ENCODE measurements around the gene BTBD9.

Gene BTBD9

GRCh38 chr6:38445925-38446324 is 193.8 kb downstream of the BTBD9 start:
- no peak overlapping the region for H3K4me2 ChIP-seq (ENCODE audit: low read length)
- no peak overlapping the region for H3K27ac ChIP-seq (ENCODE audit: low read depth, low read length)
- H3K79me2 ChIP-seq (ENCODE audit: control insufficient read depth, low read length): no peaks in the 10 kb centered on the region
- no peaks in the 10 kb centered on the region for H3K4me1 ChIP-seq (ENCODE audit: control insufficient read depth, low read length)
- no peaks in the 10 kb centered on the region for H3K27me3 ChIP-seq (ENCODE audit: control insufficient read depth, low read length)
- TF ChIP-seq CTCF (IDR thresholded peaks at IDR 0.05; ENCODE audit: low read depth, low read length, poor library complexity, severe bottlenecking) (no peak), EZH2phosphoT487 (IDR thresholded peaks at IDR 0.05; ENCODE audit: borderline replicate concordance, low read length) (no peak)
- H3K9me3 ChIP-seq (ENCODE audit: control insufficient read depth, insufficient read depth, low read length): no peaks in the 10 kb centered on the region
- no peak overlapping the region for H3K4me3 ChIP-seq (ENCODE audit: low read length)
- no peaks in the 10 kb centered on the region for H3K9me2 ChIP-seq (replicated peaks; ENCODE audit: control insufficient read depth, low read length)
- H3F3A ChIP-seq (ENCODE audit: control insufficient read depth, insufficient read depth): no peaks in the 10 kb centered on the region
- H3K36me3 ChIP-seq (ENCODE audit: control insufficient read depth, low read length): no peaks in the 10 kb centered on the region
- H4K20me1 ChIP-seq (ENCODE audit: control insufficient read depth, insufficient read depth, low read depth, low read length): no peaks in the 10 kb centered on the region

- H3K36me3 ChIP-seq (ENCODE audit: control insufficient read depth, low read length): no peaks in the 10 kb centered on the region
- no peak for TF ChIP-seq CTCF (IDR thresholded peaks at IDR 0.05; ENCODE audit: low read depth, low read length, poor library complexity, severe bottlenecking)
- no peak for TF ChIP-seq EZH2phosphoT487 (IDR thresholded peaks at IDR 0.05; ENCODE audit: borderline replicate concordance, low read length)
- H3K4me3 ChIP-seq (ENCODE audit: low read length): no peak overlapping the region
- no peaks in the 10 kb centered on the region for H3F3A ChIP-seq (ENCODE audit: control insufficient read depth, insufficient read depth)
- no peaks in the 10 kb centered on the region for H3K27me3 ChIP-seq (ENCODE audit: control insufficient read depth, low read length)
- no peaks in the 10 kb centered on the region for H3K9me3 ChIP-seq (ENCODE audit: control insufficient read depth, insufficient read depth, low read length)
- H3K4me2 ChIP-seq (ENCODE audit: low read length): no peak overlapping the region
- no peaks in the 10 kb centered on the region for H4K20me1 ChIP-seq (ENCODE audit: control insufficient read depth, insufficient read depth, low read depth, low read length)
- H3K79me2 ChIP-seq (ENCODE audit: control insufficient read depth, low read length): no peaks in the 10 kb centered on the region
- H3K4me1 ChIP-seq (ENCODE audit: control insufficient read depth, low read length): no peaks in the 10 kb centered on the region
- H3K9me2 ChIP-seq (replicated peaks; ENCODE audit: control insufficient read depth, low read length): no peaks in the 10 kb centered on the region
- H3K27ac ChIP-seq (ENCODE audit: low read depth, low read length): no peak overlapping the region
These were observed 194.4 kb downstream of the BTBD9 start for GRCh38 chr6:38445336-38445735.

- no peaks in the 10 kb centered on the region for H3K27me3 ChIP-seq (ENCODE audit: control insufficient read depth, low read length)
- H3K4me2 ChIP-seq (ENCODE audit: low read length): no peak overlapping the region
These were observed 196.2 kb downstream of the BTBD9 start for GRCh38 chr6:38443352-38444144.

More at GRCh38 chr6:38443352-38444144, 196.2 kb downstream of the BTBD9 start:
- Histone ChIP-seq H3K9me3 (ENCODE audit: control insufficient read depth, insufficient read depth, low read length) (no peaks in the 10 kb centered on the region), H3K9me2 (replicated peaks; ENCODE audit: control insufficient read depth, low read length) (no peaks in the 10 kb centered on the region), H3K79me2 (ENCODE audit: control insufficient read depth, low read length) (no peaks in the 10 kb centered on the region), H3K4me3 (ENCODE audit: low read length) (no peak overlapping the region), H4K20me1 (ENCODE audit: control insufficient read depth, insufficient read depth, low read depth, low read length) (no peaks in the 10 kb centered on the region), H3K36me3 (ENCODE audit: control insufficient read depth, low read length) (no peaks in the 10 kb centered on the region), H3K27ac (ENCODE audit: low read depth, low read length) (no peak overlapping the region), H3F3A (ENCODE audit: control insufficient read depth, insufficient read depth) (no peaks in the 10 kb centered on the region), H3K4me1 (ENCODE audit: control insufficient read depth, low read length) (no peaks in the 10 kb centered on the region)
- no peak for TF ChIP-seq EZH2phosphoT487 (IDR thresholded peaks at IDR 0.05; ENCODE audit: borderline replicate concordance, low read length)
- TF ChIP-seq CTCF (IDR thresholded peaks at IDR 0.05; ENCODE audit: low read depth, low read length, poor library complexity, severe bottlenecking): no peak

All from DOHH2 (cell line).